IMR-90 (cell line): ENCODE data around the gene RTN1. TPM values are rescaled to one million over a fixed set of nuclear protein-coding genes. Genes with fewer than 3 reads are reported as not detected.

ENCODE experiments used
- ATAC-seq: fragments of 200-7000 bp; cut with Tn5 transposase; 2 replicates; pipeline ENCODE4 v1.9.1; 2020; ENCODE audit warnings: low read depth, mild to moderate bottlenecking, moderate library complexity
- BruUV-seq: library from RNA; stranded (reverse); fragments of 400-500 nt; replicated peaks from 2 replicates; lab custom pipeline; 2021; lab: Mats Ljungman, UMichigan
- CTCF ChIA-PET: fragments of 300-600 bp; formaldehyde crosslinking; extraction: SDS; loops from one replicate; lab custom pipeline; 2021; ENCODE audit warnings: antibody characterized with exemption; lab: Yijun Ruan, JAX
- POLR2A ChIA-PET: fragments of 300-600 bp; sonication (Branson Sonifier 250); formaldehyde crosslinking; loops from one replicate; lab custom pipeline; 2022; ENCODE audit warnings: antibody characterized with exemption; ENCODE audit not compliant: unreplicated experiment; lab: Charles Lee
- DNase-seq: peaks from one replicate; pipeline ENCODE4 v3.0.0; 2013
- H2AFZ ChIP-seq: replicated peaks from 2 replicates; pipeline ENCODE3; 2013; ENCODE audit warnings: low read length, mild to moderate bottlenecking; ENCODE audit not compliant: poor library complexity
- H2AK5ac ChIP-seq: 2 replicates; pipeline ENCODE4 v1.6.1; 2013; ENCODE audit warnings: low read depth, low read length, inconsistent platforms
- H2AK9ac ChIP-seq: replicated peaks from 2 replicates; pipeline ENCODE3; 2013; ENCODE audit warnings: mild to moderate bottlenecking, low read depth, low read length, moderate library complexity; ENCODE audit not compliant: poor library complexity
- H2BK120ac ChIP-seq: 2 replicates; pipeline ENCODE4 v1.6.1; 2013; ENCODE audit warnings: low read depth, low read length, inconsistent platforms
- H2BK15ac ChIP-seq: 3 replicates; pipeline ENCODE4 v1.6.1; 2013; ENCODE audit warnings: low read depth, low read length, inconsistent platforms
- H2BK20ac ChIP-seq: 2 replicates; pipeline ENCODE4 v1.6.1; 2013; ENCODE audit warnings: low read depth, mild to moderate bottlenecking, inconsistent platforms, low read length, moderate library complexity
- H2BK5ac ChIP-seq: 2 replicates; pipeline ENCODE4 v1.6.1; 2013; ENCODE audit warnings: mild to moderate bottlenecking, low read depth, low read length, inconsistent platforms; ENCODE audit not compliant: poor library complexity, severe bottlenecking
- H3K14ac ChIP-seq: replicated peaks from 2 replicates; pipeline ENCODE4 v1.6.1; 2013; ENCODE audit warnings: low read depth, low read length, inconsistent platforms
- H3K18ac ChIP-seq: 2 replicates; pipeline ENCODE4 v1.6.1; 2013; ENCODE audit warnings: low read depth, low read length, control low read depth
- H3K23ac ChIP-seq: 2 replicates; pipeline ENCODE4 v1.6.1; 2013; ENCODE audit warnings: low read depth, low read length, inconsistent platforms
- H3K27ac ChIP-seq: 2 replicates; pipeline ENCODE4 v1.5.1; 2013; ENCODE audit warnings: mild to moderate bottlenecking, control low read depth, low read length; ENCODE audit not compliant: insufficient read depth
- H3K27me3 ChIP-seq: 2 replicates; pipeline ENCODE4 v1.6.1; 2013; ENCODE audit warnings: low read length; ENCODE audit not compliant: control insufficient read depth, insufficient read depth
- H3K36me3 ChIP-seq: 2 replicates; pipeline ENCODE4 v1.6.1; 2013; ENCODE audit warnings: low read length, mixed read lengths; ENCODE audit not compliant: control insufficient read depth, insufficient read depth
- H3K4ac ChIP-seq: 2 replicates; pipeline ENCODE4 v1.6.1; 2013; ENCODE audit warnings: low read depth, low read length, inconsistent platforms
- H3K4me1 ChIP-seq: 2 replicates; pipeline ENCODE4 v1.6.1; 2013; ENCODE audit warnings: low read length, mixed read lengths; ENCODE audit not compliant: control insufficient read depth, insufficient read depth
- H3K4me2 ChIP-seq: 2 replicates; pipeline ENCODE4 v1.6.1; 2013; ENCODE audit warnings: low read depth, mild to moderate bottlenecking, control low read depth, low read length, moderate library complexity
- H3K4me3 ChIP-seq: 2 replicates; pipeline ENCODE4 v1.5.1; 2013; ENCODE audit warnings: low read depth, mild to moderate bottlenecking, control low read depth, low read length, moderate library complexity; ENCODE audit not compliant: insufficient read depth
- H3K56ac ChIP-seq: 2 replicates; pipeline ENCODE4 v1.6.1; 2013; ENCODE audit warnings: low read length, inconsistent platforms; ENCODE audit not compliant: insufficient read depth; ENCODE audit errors: extremely low read depth
- H3K79me1 ChIP-seq, 2 experiments: 2 replicates each; pipeline ENCODE4 v1.6.1; 2013; ENCODE audit warnings: low read length in 2 of 2, inconsistent platforms in 1 of 2, low read depth in 1 of 2
- H3K9ac ChIP-seq: 2 replicates; pipeline ENCODE4 v1.6.1; 2013; ENCODE audit warnings: low read depth, low read length, control low read depth
- H3K9me1 ChIP-seq: 2 replicates; pipeline ENCODE4 v1.6.1; 2013; ENCODE audit warnings: low read length, inconsistent platforms; ENCODE audit not compliant: insufficient read depth
- H3K9me3 ChIP-seq: 2 replicates; pipeline ENCODE4 v1.6.1; 2013; ENCODE audit warnings: low read length; ENCODE audit not compliant: control insufficient read depth, insufficient read depth
- H4K20me1 ChIP-seq: 2 replicates; pipeline ENCODE4 v1.6.1; 2013; ENCODE audit warnings: low read length, inconsistent platforms; ENCODE audit not compliant: insufficient read depth
- H4K5ac ChIP-seq: 2 replicates; pipeline ENCODE4 v1.6.1; 2013; ENCODE audit warnings: mild to moderate bottlenecking, low read depth, low read length, control low read depth
- H4K8ac ChIP-seq, 2 experiments: 2 replicates each; pipeline ENCODE4 v1.6.1; 2013; ENCODE audit warnings: low read depth in 2 of 2, low read length in 2 of 2, control low read depth in 1 of 2, inconsistent platforms in 1 of 2
- H4K91ac ChIP-seq: 2 replicates; pipeline ENCODE4 v1.6.1; 2013; ENCODE audit warnings: low read depth, low read length, inconsistent platforms; ENCODE audit not compliant: insufficient read depth
- BHLHE40 ChIP-seq: fragments of 150-350 bp; IDR thresholded peaks from 2 replicates; pipeline ENCODE4 v1.6.1; 2016; ENCODE audit warnings: mild to moderate bottlenecking, low read depth, low read length
- CEBPB ChIP-seq: IDR thresholded peaks from 2 replicates; pipeline ENCODE4 v1.6.1; 2012; ENCODE audit warnings: low read depth, low read length, improper control_type of control experiment
- NFE2L2 ChIP-seq: fragments of 150-350 bp; IDR thresholded peaks from 2 replicates; pipeline ENCODE4 v1.6.1; 2016; ENCODE audit warnings: low read depth, mild to moderate bottlenecking, low read length
- POLR2A ChIP-seq: IDR thresholded peaks from 2 replicates; pipeline ENCODE4 v1.6.1; 2012; ENCODE audit warnings: mild to moderate bottlenecking, low read depth, low read length
- RCOR1 ChIP-seq: IDR thresholded peaks from 2 replicates; pipeline ENCODE4 v1.6.1; 2012; ENCODE audit warnings: mild to moderate bottlenecking, low read length, improper control_type of control experiment; ENCODE audit not compliant: insufficient replicate concordance
- RFX5 ChIP-seq: IDR thresholded peaks from 2 replicates; pipeline ENCODE4 v1.8.0; 2012; ENCODE audit warnings: low read depth, mild to moderate bottlenecking, low read length, moderate library complexity
- SMC3 ChIP-seq: fragments of 150-350 bp; IDR thresholded peaks from 2 replicates; pipeline ENCODE4 v1.6.1; 2016; ENCODE audit warnings: low read depth, mild to moderate bottlenecking, antibody characterized with exemption, low read length, moderate library complexity
- WGBS, 2 experiments: methylation state at CpG; one replicate each; pipeline versions ENCODE4 v1.1.5 to v1.1.7; 2013; ENCODE audit warnings: missing lambda C conversion rate in 2 of 2; ENCODE audit not compliant: insufficient read length in 1 of 2; ENCODE audit errors: extremely low coverage in 2 of 2; 5-methylcytosine and 5-hydroxymethylcytosine counted together
- dilution Hi-C: fragments of 300-500 bp; cut with HindIII; formaldehyde crosslinking; loops from one replicate; pipeline ENCODE4 v1.14.3; 2018; ENCODE audit warnings: low sequenced_read_pairs; ENCODE audit not compliant: unreplicated experiment
- in situ Hi-C: fragments of 300-500 bp; cut with MboI; formaldehyde crosslinking; loops from 3 replicates; pipeline ENCODE4 v1.14.3; 2019; ENCODE audit warnings: low sequenced_read_pairs, inconsistent platforms, mixed read lengths
- intact Hi-C: fragments of 100-400 bp; cut with micrococcal nuclease; formaldehyde crosslinking; loops from 2 replicates; pipeline ENCODE4 v1.10.0; 2022
- polyA plus RNA-seq, 3 experiments: library from polyadenylated mRNA; depleted of rRNA; stranded (reverse); fragments of >200 nt; gene quantifications; 2 replicates each; pipeline ENCODE4 v1.2.3, GENCODE V29; 2012; ENCODE audit warnings: low replicate concordance in 1 of 3
- total RNA-seq: library from RNA; depleted of rRNA; stranded (reverse); fragments of >200 nt; gene quantifications from 2 replicates; pipeline ENCODE4 v1.2.3, GENCODE V29; 2012
- TF ChIP-seq, protein P1 (sequence below): conservative IDR thresholded peaks from 2 replicates; pipeline ENCODE4 v1.5.1; 2012; ENCODE audit warnings: mild to moderate bottlenecking, low read depth, low read length, improper control_type of control experiment

The RTN1 gene
- total and polyA plus RNA-seq, 2 of the 4 experiments (the other 2 are of a cell fraction), result 0.18 to 0.46 TPM

DNA sequence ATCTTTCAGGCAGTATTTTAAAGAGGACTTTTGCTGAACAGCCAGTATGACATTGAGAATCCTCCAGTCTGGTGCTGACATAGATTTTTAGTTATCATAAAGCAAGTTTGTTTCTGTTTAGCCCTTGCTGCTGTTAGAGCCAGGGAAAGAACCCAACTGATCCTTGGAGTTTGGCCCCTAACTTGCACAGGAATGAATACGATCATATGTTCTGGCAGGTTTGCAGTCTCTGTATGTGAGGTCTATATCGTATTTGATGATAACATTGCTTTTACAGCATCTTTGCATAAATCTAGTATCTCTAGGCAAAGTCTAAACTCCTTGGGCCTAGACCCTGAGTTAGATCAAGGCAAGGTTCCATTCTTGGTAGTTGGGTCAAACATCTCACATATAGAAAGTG, 289.7 kb downstream of the RTN1 start:
- Histone ChIP-seq H4K91ac (no peak overlapping the region), H3K4me2 (no peak overlapping the region), H3K14ac (no peak overlapping the region), H3K79me1 (no peaks in the 10 kb centered on the region), H4K20me1 (no peaks in the 10 kb centered on the region), H2BK20ac (no peak overlapping the region), H4K5ac (no peak overlapping the region), H2AK9ac (no peak overlapping the region), H3K23ac (no peak overlapping the region), H3K4me3 (no peak overlapping the region), H3K4me1 (no peaks in the 10 kb centered on the region), H3K36me3 (no peaks in the 10 kb centered on the region), H3K18ac (no peak overlapping the region), H2BK15ac (no peak overlapping the region), H3K56ac (no peak overlapping the region), H2BK120ac (no peak overlapping the region), H3K9ac (no peak overlapping the region), H2AK5ac (no peak overlapping the region), H4K8ac (no peak overlapping the region), H2AFZ (no peak overlapping the region), H3K9me3 (no peaks in the 10 kb centered on the region), H2BK5ac (no peak overlapping the region), H3K4ac (no peak overlapping the region), H3K27ac (no peak overlapping the region), H3K27me3 (peaks cover 10% of the 10 kb centered on the region), H3K9me1 (no peaks in the 10 kb centered on the region)
- TF ChIP-seq POLR2A (no peak), NFE2L2 (no peak), RFX5 (no peak), SMC3 (no peak), RCOR1 (no peak), BHLHE40 (no peak), CEBPB (no peak)
- TF ChIP-seq, protein P1, sequence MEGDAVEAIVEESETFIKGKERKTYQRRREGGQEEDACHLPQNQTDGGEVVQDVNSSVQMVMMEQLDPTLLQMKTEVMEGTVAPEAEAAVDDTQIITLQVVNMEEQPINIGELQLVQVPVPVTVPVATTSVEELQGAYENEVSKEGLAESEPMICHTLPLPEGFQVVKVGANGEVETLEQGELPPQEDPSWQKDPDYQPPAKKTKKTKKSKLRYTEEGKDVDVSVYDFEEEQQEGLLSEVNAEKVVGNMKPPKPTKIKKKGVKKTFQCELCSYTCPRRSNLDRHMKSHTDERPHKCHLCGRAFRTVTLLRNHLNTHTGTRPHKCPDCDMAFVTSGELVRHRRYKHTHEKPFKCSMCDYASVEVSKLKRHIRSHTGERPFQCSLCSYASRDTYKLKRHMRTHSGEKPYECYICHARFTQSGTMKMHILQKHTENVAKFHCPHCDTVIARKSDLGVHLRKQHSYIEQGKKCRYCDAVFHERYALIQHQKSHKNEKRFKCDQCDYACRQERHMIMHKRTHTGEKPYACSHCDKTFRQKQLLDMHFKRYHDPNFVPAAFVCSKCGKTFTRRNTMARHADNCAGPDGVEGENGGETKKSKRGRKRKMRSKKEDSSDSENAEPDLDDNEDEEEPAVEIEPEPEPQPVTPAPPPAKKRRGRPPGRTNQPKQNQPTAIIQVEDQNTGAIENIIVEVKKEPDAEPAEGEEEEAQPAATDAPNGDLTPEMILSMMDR, result no peak
- dilution Hi-C loops (no loop called here), in situ Hi-C loops (no loop called here), intact Hi-C loops (no loop called here)
- no peak for ATAC-seq
- no TSS peak for BruUV-seq
- no peak for DNase-seq
- WGBS, 2 experiments, result no CpG with 5 or more reads among the region's 2 CpGs
- ChIA-PET CTCF (no interaction called here), POLR2A (interaction anchor here (0.6 kb wide), 1 partner anchor 145 kb away, joined by 3 read pairs; no protein-coding TSS in a partner anchor)
